Breast epithelium (tissue), 4 donors: Measurements from ENCODE around the gene RBMS2. TPM values are rescaled to one million over a fixed set of nuclear protein-coding genes. Genes with fewer than 3 reads are reported as not detected.
A peak's percentile ranks its signal among the peaks of the same experiment; 100 is the strongest.

Source experiments
- DNase-seq, 2 donors: peaks; one replicate each; pipeline ENCODE4 v3.0.0-alpha.2; 2019; ENCODE audit warnings: low spot score in 2 of 2
- H3K27ac ChIP-seq, 2 donors: fragments of 200-600 bp; sonication (generic) in 1 of 2; one replicate each; pipeline ENCODE4 v1.5.1; 2016 to 2019; ENCODE audit warnings: mild to moderate bottlenecking in 1 of 2
- H3K27me3 ChIP-seq, 2 donors: fragments of 200-600 bp; sonication (generic) in 1 of 2; one replicate each; pipeline versions ENCODE4 v1.5.1 to v1.6.0; 2017 to 2019; ENCODE audit warnings: control low read depth in 1 of 2, mild to moderate bottlenecking in 1 of 2
- H3K36me3 ChIP-seq: fragments of 200-600 bp; one replicate; pipeline ENCODE4 v1.5.1; 2019
- H3K4me1 ChIP-seq, 2 donors: fragments of 200-600 bp; sonication (generic); one replicate each; pipeline ENCODE4 v1.5.1; 2016 to 2019; ENCODE audit warnings: control low read depth in 1 of 2
- H3K4me3 ChIP-seq, 3 donors: fragments of 200-600 bp; sonication (generic); 1 replicate in 2 of 3; 2 replicates in 1 of 3; pipeline ENCODE4 v1.5.1; 2016 to 2019; ENCODE audit warnings: mild to moderate bottlenecking in 3 of 3, moderate library complexity in 2 of 3
- H3K9me3 ChIP-seq, 2 donors: fragments of 200-600 bp; sonication (generic) in 1 of 2; one replicate each; pipeline ENCODE4 v1.5.1; 2016 to 2019; ENCODE audit warnings: control low read depth in 1 of 2
- POLR2A ChIP-seq: fragments of 450-650 bp; IDR thresholded peaks from one replicate; pipeline ENCODE4 v1.6.1; 2016; ENCODE audit warnings: antibody characterized with exemption, mild to moderate bottlenecking, moderate library complexity
- POLR2AphosphoS5 ChIP-seq, 3 donors: sonication (generic); formaldehyde crosslinking; IDR thresholded peaks; one replicate each; pipeline ENCODE4 v1.6.1; 2017; ENCODE audit warnings: antibody characterized with exemption in 3 of 3
- intact Hi-C: fragments of 100-400 bp; cut with DNase I; formaldehyde crosslinking; loops from one replicate; pipeline ENCODE4 v1.15.1; 2023; ENCODE audit warnings: low total_unique reads
- total RNA-seq, 3 donors: library from RNA; depleted of rRNA; stranded (reverse); fragments of >200 nt; gene quantifications; one replicate each; pipeline ENCODE4 v1.1.0, GENCODE V29; 2016
- TF ChIP-seq, protein P1 (sequence below), 3 donors: fragments of 450-650 bp; IDR thresholded peaks; one replicate each; pipeline ENCODE4 v1.5.1; 2016 to 2017; ENCODE audit warnings: antibody characterized with exemption in 3 of 3, mild to moderate bottlenecking in 3 of 3, moderate library complexity in 3 of 3

The RBMS2 gene
- total RNA-seq, 3 donors from 2014 or later, result 22.9 to 27.5 (median 27.2) TPM

DNA sequence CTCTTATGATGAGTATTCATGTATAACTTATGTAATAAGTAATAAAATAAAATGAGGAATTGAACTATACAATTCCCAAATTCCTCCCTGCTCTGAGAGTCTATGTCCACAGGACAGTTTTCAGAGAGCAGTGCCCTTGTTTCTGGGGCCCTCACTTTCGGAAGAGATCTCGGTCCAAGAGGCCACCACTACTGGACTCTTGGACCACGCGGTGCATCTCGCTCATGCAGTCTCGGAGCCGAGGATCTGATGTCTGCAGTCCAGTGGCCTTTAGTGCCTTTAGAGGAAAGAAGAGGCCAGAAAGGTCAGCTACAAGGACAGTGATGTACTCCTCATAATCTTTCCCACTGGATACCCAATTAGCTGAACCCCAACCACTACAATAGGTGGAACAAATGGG lies 42.0 kb upstream of the RBMS2 start:
- Histone ChIP-seq H3K4me1 (no peaks in the 10 kb centered on the region), H3K27me3 (no peaks in the 10 kb centered on the region), H3K36me3 (no peaks in the 10 kb centered on the region), H3K9me3 (no peaks in the 10 kb centered on the region), H3K27ac (no peak overlapping the region), H3K4me3 (no peak overlapping the region)
- DNase-seq, result no peak
- no peak for TF ChIP-seq POLR2A
- TF ChIP-seq, protein P1, sequence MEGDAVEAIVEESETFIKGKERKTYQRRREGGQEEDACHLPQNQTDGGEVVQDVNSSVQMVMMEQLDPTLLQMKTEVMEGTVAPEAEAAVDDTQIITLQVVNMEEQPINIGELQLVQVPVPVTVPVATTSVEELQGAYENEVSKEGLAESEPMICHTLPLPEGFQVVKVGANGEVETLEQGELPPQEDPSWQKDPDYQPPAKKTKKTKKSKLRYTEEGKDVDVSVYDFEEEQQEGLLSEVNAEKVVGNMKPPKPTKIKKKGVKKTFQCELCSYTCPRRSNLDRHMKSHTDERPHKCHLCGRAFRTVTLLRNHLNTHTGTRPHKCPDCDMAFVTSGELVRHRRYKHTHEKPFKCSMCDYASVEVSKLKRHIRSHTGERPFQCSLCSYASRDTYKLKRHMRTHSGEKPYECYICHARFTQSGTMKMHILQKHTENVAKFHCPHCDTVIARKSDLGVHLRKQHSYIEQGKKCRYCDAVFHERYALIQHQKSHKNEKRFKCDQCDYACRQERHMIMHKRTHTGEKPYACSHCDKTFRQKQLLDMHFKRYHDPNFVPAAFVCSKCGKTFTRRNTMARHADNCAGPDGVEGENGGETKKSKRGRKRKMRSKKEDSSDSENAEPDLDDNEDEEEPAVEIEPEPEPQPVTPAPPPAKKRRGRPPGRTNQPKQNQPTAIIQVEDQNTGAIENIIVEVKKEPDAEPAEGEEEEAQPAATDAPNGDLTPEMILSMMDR (IDR thresholded peaks at IDR 0.05), result no peak
- intact Hi-C loops, result no loop called here

DNA sequence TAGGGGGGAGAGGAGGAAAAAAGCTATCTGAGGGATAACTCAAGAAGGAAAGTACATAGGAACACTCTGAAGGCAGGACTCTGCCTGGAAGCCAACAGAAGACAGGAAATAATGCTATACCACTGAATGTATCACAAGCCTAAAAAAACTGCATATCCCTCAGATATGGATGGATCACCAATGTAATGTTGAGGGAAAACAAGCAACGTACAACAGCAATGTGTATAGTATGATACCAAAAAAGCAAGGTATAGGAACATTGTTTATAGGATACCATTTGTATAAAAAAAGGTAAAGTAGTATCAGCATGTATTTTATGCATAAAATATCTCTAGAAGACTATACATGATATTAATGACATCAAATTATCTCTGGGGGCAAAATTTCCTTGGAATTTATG lies 37.1 kb upstream of the RBMS2 start:
- no peak overlapping the region for H3K4me3 ChIP-seq
- no peak for DNase-seq
- no peak overlapping the region for H3K27ac ChIP-seq
- no peaks in the 10 kb centered on the region for H3K4me1 ChIP-seq
- no peaks in the 10 kb centered on the region for H3K9me3 ChIP-seq
- no peaks in the 10 kb centered on the region for H3K27me3 ChIP-seq
- no peaks in the 10 kb centered on the region for H3K36me3 ChIP-seq
- intact Hi-C loops, result no loop called here
- TF ChIP-seq, protein P1 (IDR thresholded peaks at IDR 0.05), result no peak
- TF ChIP-seq POLR2A (no peak), POLR2AphosphoS5 (IDR thresholded peaks at IDR 0.05) (no peak)

DNA sequence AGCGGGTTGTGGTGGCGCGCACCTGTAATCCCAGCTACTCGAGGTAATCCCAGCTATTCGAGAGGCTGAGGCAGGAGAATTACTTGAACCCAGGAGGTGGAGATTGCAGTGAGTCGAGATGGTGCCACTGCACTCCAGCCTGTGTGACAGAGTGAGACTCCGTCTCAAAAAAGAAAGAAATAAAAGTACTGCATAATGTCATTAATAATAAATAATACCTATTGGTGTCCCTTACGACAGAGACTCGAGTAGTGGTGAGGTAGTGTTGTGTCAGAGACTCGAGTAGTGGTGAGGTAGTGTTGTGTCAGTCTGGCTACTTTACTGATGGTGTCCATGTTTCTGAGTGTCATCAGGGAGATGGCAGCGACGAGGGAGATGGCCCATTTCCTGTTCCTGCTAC lies 34.9 kb upstream of the RBMS2 start:
- DNase-seq, result no peak
- Histone ChIP-seq H3K36me3 (no peaks in the 10 kb centered on the region), H3K9me3 (no peaks in the 10 kb centered on the region), H3K4me1 (no peaks in the 10 kb centered on the region), H3K27ac (no peak overlapping the region), H3K27me3 (no peaks in the 10 kb centered on the region), H3K4me3 (no peak overlapping the region)
- TF ChIP-seq, protein P1 (IDR thresholded peaks at IDR 0.05), result no peak
- TF ChIP-seq POLR2AphosphoS5 (IDR thresholded peaks at IDR 0.05) (no peak), POLR2A (no peak)
- intact Hi-C loops, result no loop called here

GRCh38 chr12:56487448-56488040 lies 34.1 kb upstream of the RBMS2 start:
- H3K4me3 ChIP-seq, result peak overlapping the region; percentile 55 to 82 (median 60)
- TF ChIP-seq, protein P1 (IDR thresholded peaks at IDR 0.05), result no peak
- no peak for TF ChIP-seq POLR2A
- TF ChIP-seq POLR2AphosphoS5 (IDR thresholded peaks at IDR 0.05), result no peak
- peak overlapping the region; percentile 23 to 41 for H3K27ac ChIP-seq
- no peaks in the 10 kb centered on the region for H3K27me3 ChIP-seq
- intact Hi-C loops, result no loop called here
- no peak for DNase-seq
- no peaks in the 10 kb centered on the region for H3K4me1 ChIP-seq
- no peaks in the 10 kb centered on the region for H3K9me3 ChIP-seq
- no peaks in the 10 kb centered on the region for H3K36me3 ChIP-seq

DNA sequence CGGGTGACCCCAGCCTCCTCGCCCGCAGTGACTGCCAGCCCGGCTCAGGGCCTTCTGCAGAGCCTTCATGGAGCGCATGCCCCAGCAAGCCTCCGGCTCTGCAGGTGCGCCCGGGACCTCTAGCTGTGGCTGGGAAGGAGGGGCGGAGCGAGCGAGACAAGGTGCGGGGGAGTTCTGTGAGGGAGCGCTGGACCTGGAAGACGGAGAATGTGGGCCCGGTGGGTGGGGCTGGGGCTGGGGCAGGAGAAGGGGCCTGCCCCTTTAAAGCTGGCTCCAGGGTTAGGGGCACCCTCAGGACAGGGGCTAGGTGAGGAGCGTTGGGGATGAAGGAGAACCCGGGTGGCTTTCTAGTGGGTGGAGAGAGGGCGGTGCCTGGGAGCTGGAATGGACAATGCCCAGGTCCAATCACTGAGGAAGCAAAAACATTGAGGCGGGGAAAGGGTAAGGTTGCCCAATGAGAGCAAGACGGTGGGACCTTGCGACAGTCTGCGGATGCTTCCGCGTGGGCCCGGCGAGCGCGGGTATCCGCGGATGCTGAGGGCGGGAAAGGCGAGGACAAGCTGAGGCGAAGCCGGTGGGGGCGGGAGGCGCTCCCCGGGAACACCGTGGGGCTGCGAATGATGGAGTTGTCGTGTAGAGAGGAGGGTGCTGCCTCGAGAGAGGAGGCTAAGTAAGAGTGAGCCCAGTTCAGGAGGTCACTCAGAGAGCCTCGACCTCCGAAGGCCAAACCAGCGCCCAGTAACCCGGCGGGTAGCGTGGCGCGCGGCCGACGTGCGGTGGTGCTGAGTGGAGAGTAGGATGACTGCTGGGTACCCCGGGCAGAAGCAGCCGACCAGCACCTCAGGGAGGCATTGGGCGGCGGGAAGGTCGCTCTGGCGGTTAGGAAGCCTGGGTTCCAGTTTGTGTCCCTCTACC lies 33.3 kb upstream of the RBMS2 start, which contains the start of gene GLS2:
TSS of gene GLS2 (minus strand) at position 121 of the 915 bp plus-strand sequence. CDS start at position 78, 43 bp downstream.
- intact Hi-C loops, result no loop called here
- H3K4me3 ChIP-seq, result peak within 1 kb of the TSS; percentile 55 to 82 (median 60)
- H3K27me3 ChIP-seq, result no peaks in the 10 kb centered on the region
- peak within 1 kb of the TSS; percentile 41 to 50 for H3K27ac ChIP-seq
- TF ChIP-seq POLR2AphosphoS5 (IDR thresholded peaks at IDR 0.05) (peak in 1 of 3 donors; percentile 77), POLR2A (no peak)
- TF ChIP-seq, protein P1 (IDR thresholded peaks at IDR 0.05), result no peak
- no peaks in the 10 kb centered on the region for H3K36me3 ChIP-seq
- H3K4me1 ChIP-seq, result no peaks in the 10 kb centered on the region
- H3K9me3 ChIP-seq, result no peaks in the 10 kb centered on the region
- peak; percentile 65 to 77 for DNase-seq
